ENCODE measurements around the gene CRYL1.

DNA sequence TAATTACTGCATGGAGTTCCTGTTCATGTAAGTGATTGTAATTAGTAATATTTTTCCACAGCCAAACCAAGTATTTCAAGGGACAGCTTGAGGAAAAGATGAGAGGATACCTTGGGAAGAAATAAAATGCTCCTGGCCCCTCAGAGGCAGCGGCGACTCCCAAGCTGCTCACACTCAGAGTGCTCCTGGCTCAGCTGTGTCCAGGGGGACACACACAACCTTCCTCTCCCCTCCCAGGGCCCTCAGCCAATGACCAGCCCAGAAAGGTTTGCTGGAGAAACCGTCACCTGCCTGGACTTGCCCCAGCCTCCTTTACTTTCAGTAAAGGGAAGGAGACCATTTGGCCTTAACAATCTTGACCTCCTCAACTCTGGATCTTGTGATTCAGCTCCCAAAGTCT, 51.1 kb downstream of the CRYL1 start:
- TF ChIP-seq, protein P1, sequence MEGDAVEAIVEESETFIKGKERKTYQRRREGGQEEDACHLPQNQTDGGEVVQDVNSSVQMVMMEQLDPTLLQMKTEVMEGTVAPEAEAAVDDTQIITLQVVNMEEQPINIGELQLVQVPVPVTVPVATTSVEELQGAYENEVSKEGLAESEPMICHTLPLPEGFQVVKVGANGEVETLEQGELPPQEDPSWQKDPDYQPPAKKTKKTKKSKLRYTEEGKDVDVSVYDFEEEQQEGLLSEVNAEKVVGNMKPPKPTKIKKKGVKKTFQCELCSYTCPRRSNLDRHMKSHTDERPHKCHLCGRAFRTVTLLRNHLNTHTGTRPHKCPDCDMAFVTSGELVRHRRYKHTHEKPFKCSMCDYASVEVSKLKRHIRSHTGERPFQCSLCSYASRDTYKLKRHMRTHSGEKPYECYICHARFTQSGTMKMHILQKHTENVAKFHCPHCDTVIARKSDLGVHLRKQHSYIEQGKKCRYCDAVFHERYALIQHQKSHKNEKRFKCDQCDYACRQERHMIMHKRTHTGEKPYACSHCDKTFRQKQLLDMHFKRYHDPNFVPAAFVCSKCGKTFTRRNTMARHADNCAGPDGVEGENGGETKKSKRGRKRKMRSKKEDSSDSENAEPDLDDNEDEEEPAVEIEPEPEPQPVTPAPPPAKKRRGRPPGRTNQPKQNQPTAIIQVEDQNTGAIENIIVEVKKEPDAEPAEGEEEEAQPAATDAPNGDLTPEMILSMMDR (conservative IDR thresholded peaks at IDR 0.05), result no peak
- no peak for TF ChIP-seq ZFX (IDR thresholded peaks at IDR 0.05)

Measured in C4-2B (cell line).